Dermis microvascular lymphatic vessel endothelial cell (primary cell): ENCODE data around the gene FREM3. TPM values are rescaled to one million over a fixed set of nuclear protein-coding genes. Genes with fewer than 3 reads are reported as not detected.
A peak's percentile ranks its signal among the peaks of the same experiment; 100 is the strongest.

ENCODE experiments used
- DNase-seq, 2 donors: peaks; one replicate each; pipeline versions ENCODE4 v3.0.0 to v3.0.0-alpha.2; 2010; ENCODE audit warnings: low read depth in 2 of 2
- total RNA-seq: library from RNA; depleted of rRNA; stranded (reverse); fragments of >200 nt; gene quantifications from 2 replicates; pipeline ENCODE4 v1.2.1, GENCODE V29; 2014

FREM3 gene
- total RNA-seq, 1 donor from 2014 or later: 0.13 TPM

GRCh38 chr4:143668930-143669552, 31.4 kb downstream of the FREM3 start:
- DNase-seq: no peak

- peak; percentile 92 to 94 for DNase-seq
These were observed 33.0 kb downstream of the FREM3 start for GRCh38 chr4:143667461-143667860.

GRCh38 chr4:143658336-143658735, 42.1 kb downstream of the FREM3 start:
- peak; percentile 40 to 58 for DNase-seq

GRCh38 chr4:143654571-143654970, 45.9 kb downstream of the FREM3 start:
- DNase-seq: no peak

DNA sequence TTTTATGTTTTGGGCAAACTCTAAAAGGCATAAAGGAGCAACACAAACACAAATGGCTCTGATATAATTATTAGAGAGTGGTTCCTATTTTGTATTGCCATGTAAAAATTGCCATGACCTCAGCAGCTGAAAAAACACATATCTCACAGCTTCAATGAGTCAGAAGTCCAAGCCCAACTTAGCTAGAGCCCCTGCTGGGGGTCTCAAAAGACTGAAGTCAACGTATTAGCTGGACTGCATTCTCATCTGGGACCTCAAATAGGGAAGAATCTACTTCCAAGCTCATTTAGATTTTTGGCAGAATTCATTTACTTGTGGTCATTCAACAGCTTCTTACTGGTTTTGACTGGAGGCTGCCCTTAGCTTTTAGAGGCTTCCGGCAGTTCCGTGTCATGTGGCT, 47.4 kb downstream of the FREM3 start:
- peak in 1 of 2 donors; percentile 65 for DNase-seq

DNA sequence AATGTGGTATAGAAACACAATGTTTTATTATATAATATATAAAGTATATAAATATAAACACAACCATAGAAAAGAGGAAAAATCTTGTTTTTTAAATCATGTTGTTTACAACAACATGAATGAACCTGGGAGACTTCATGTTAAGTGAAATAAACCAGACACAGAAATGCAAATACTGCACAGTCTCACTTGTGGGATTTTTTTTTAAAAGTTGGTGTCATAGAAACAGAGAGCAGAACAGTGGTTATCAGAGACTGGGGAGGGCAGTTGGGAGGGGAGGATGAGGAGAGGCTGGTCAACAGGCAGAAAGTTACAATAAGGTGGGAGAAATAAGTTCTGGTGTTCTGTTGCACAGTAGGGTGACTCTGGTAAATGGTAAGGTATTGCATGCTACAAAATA, 57.1 kb downstream of the FREM3 start:
- DNase-seq: no peak

GRCh38 chr4:143642611-143643010, 57.9 kb downstream of the FREM3 start:
- peak in 1 of 2 donors; percentile 58 for DNase-seq

DNA sequence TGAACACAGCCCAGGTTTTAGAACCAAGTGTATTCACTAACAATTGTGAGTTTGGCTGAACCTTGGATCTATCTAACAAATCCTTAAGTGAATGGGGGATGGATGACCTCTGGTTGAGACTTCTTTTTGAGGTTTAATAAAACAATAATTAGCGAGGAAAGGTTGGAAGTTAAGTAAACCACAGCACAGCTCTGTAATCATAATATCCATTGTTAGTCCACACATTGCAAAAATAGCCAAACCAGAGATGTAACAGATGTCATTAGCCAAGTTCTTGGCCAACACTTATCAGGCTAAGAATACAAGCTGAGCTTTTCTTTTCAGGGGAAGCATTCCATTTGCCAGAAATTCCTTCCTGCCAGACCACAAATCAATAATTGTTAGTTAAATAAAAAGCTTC, 59.1 kb downstream of the FREM3 start:
- DNase-seq: peak in 1 of 2 donors; percentile 46

DNA sequence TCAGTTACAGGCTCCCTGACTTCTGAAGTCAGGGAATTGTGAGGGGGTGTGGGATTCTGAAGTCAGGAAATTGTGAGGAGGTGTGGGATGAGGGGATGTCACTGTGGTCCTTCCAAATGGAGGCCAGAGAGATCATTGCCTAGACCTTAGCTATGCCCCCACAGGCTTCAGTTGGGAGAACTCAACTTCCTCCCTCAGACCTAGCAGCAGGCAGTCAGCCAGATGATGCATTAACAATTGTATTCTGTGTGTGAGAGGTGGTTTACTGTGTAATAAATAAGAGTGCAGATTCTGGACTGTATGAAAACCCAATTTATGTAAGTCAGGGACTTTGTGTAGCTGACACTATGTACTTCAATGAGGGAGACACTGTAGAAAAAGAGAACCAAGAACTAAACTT, 65.7 kb downstream of the FREM3 start:
- peak in 1 of 2 donors; percentile 23 for DNase-seq

- no peak for DNase-seq
These were observed 66.6 kb downstream of the FREM3 start for GRCh38 chr4:143633833-143634232.

GRCh38 chr4:143626134-143626911, 74.2 kb downstream of the FREM3 start:
- peak in 1 of 2 donors; percentile 68 for DNase-seq

DNA sequence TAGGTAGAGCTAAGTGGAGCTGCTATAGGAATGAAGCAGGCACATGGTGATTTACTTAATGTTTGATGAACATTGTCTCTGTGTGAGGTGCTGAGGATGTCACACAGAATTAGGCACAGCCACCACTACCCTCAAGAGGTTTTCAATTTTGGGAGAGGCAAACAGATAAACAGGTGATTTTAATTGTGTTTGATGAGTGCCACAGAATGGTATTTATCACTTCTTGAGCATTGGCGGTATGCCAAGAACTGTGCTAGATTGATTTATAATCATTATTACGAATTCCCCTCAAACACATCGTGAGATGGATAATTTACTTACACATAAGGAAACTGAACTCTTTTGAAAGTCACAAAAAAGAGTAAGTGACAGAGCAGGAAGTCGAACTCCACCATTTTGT, 74.8 kb downstream of the FREM3 start:
- DNase-seq: peak in 1 of 2 donors; percentile 4

DNA sequence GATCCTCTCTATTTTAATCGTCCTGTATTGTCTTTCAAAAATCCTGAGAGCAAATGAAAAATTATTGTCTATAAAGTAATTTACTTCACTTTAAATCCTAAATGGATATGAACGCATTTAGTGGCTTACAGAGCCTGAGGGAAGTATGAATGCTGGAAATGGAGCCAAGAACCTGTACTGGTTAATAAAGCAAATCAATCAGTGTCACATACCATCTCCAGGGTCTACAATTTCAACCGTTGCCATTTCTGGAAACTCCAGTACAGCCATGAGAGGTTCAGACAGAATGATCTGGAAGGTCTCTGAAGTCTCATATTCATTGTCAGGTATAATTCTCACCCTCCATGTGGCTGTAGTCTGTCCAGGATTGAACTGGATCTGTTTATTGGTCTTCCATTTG, 76.6 kb downstream of the FREM3 start:
- no peak for DNase-seq

GRCh38 chr4:143618811-143619210, 81.7 kb downstream of the FREM3 start:
- peak in 1 of 2 donors; percentile 49 for DNase-seq

DNA sequence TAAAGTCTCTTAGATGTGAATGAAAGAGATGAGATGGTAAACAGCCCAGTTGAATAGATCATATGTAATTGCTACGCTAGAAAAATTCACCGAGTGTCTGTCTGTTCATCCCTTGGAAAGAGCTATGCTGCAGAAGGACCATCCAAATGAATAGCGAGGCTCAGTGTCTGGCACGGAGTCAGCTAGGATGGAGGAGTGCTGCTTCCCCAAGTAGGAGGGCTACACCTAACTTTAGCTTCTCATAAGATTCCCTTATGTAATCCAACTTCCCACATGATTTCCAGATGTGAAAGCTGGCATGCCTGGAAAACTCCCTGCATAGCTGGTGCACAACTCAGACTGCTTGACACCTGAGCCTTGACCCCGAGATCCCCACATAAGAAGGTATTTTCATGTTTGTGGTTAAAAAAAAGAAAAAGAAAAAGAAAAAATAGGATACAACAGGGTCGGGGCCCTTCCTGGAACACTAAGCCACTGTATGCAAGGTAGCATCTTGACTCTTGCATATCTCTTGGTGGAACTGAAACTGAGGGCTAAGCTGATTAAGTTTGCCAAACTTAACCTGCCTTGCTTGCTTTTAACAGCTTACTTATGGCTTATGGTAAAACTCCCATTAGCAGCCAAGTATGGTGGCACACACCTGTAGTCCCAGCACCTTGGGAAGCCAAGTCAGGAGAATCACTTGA, 82.3 kb downstream of the FREM3 start:
- no peak for DNase-seq

- DNase-seq: no peak
These were observed 83.7 kb downstream of the FREM3 start for GRCh38 chr4:143616771-143617170.

- DNase-seq: no peak
These were observed 91.0 kb downstream of the FREM3 start for GRCh38 chr4:143609492-143609891.

GRCh38 chr4:143606480-143606879, 94.0 kb downstream of the FREM3 start:
- no peak for DNase-seq

DNA sequence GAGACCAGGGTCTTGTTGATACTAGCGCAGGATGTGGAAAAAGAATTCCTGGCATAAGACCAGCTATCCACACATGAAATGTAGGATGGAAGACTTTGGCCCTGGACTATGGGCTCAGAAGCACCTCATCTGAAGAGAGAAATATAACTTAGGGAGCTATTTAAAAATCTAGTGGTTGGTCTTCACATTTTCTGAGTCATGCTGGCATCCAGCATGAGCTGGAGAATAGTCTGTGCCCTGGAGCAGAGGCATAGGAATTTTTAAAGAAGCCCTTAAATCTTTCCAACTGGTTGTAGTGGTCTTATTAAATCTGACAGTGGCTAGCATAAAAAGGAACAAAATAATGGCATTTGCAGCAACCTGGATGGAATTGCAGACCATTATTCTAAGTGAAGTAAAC, 100.6 kb downstream of the FREM3 start:
- no peak for DNase-seq

- no peak for DNase-seq
These were observed 101.7 kb downstream of the FREM3 start for GRCh38 chr4:143598816-143599215.

- DNase-seq: peak; percentile 32 to 72
These were observed 103.2 kb downstream of the FREM3 start for GRCh38 chr4:143597276-143597675.

DNA sequence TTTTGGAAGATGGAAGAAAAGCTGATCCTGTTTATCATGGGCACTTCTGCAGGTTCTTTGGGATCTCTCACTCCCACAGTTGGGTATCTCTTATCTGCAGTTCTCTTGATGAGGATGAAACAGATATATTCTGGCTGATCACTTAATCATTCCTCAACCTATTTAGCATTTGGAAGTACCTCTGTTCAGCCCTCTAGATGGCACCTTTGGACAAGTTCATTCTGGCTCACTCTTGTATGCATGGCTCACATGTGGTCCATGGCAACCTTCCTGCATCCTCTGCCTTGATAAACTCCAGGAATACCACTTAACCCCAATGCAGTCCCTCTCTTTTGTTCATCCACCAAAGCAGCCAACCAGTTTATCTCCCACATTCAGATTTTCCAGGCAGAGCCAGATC, 112.8 kb downstream of the FREM3 start:
- peak; percentile 68 to 69 for DNase-seq
